Keratinocyte (primary cell): ENCODE results near the gene PLXDC2. TPM values are rescaled to one million over a fixed set of nuclear protein-coding genes. Genes with fewer than 3 reads are reported as not detected.

Experiments
- DNase-seq: peaks from one replicate; pipeline ENCODE4 v3.0.0-alpha.2; 2011; ENCODE audit warnings: low read depth, missing footprints, low spot score
- FAIRE-seq: peaks from 2 replicates; lab custom pipeline; 2011; peaks lifted over from hg19 to GRCh38; lab: Jason Lieb, UNC
- H2AFZ ChIP-seq: 2 replicates; pipeline ENCODE4 v1.6.0; 2012; ENCODE audit warnings: low read length, control low read depth, inconsistent platforms; ENCODE audit not compliant: control insufficient read depth
- H3K27ac ChIP-seq: 2 replicates; pipeline ENCODE4 v1.5.1; 2011; ENCODE audit warnings: low read length; ENCODE audit not compliant: control insufficient read depth, insufficient read depth
- H3K27me3 ChIP-seq: 3 replicates; pipeline ENCODE4 v1.6.0; 2011; ENCODE audit warnings: low read length; ENCODE audit not compliant: control insufficient read depth, insufficient read depth; ENCODE audit errors: extremely low read depth
- H3K36me3 ChIP-seq, 2 experiments: 2 replicates in 1 of 2; 3 replicates in 1 of 2; pipeline ENCODE4 v1.5.1; 2011; ENCODE audit warnings: low read length in 2 of 2, mild to moderate bottlenecking in 1 of 2; ENCODE audit not compliant: control insufficient read depth in 2 of 2, insufficient read depth in 2 of 2; ENCODE audit errors: extremely low read depth in 1 of 2
- H3K4me1 ChIP-seq: 3 replicates; pipeline ENCODE4 v1.5.1; 2011; ENCODE audit warnings: low read length; ENCODE audit not compliant: control insufficient read depth, insufficient read depth; ENCODE audit errors: extremely low read depth
- H3K4me2 ChIP-seq: 3 replicates; pipeline ENCODE4 v1.6.0; 2011; ENCODE audit warnings: low read depth, low read length; ENCODE audit not compliant: control insufficient read depth, insufficient read depth; ENCODE audit errors: extremely low read depth
- H3K4me3 ChIP-seq, 3 experiments: fragments of 200-600 bp in 1 of 3; sonication (generic) in 1 of 3; 2 replicates in 2 of 3; 3 replicates in 1 of 3; pipeline ENCODE4 v1.5.1; 2011 to 2016; ENCODE audit warnings: low read length in 3 of 3, mild to moderate bottlenecking in 3 of 3, control low read depth in 2 of 3, inconsistent platforms in 1 of 3, low read depth in 1 of 3, mixed read lengths in 1 of 3, mixed run types in 1 of 3, moderate library complexity in 1 of 3; ENCODE audit not compliant: control insufficient read depth in 2 of 3, insufficient read depth in 2 of 3; ENCODE audit errors: extremely low read depth in 1 of 3
- H3K79me2 ChIP-seq: 2 replicates; pipeline ENCODE4 v1.6.0; 2012; ENCODE audit warnings: low read length; ENCODE audit not compliant: control insufficient read depth, insufficient read depth
- H3K9ac ChIP-seq: 3 replicates; pipeline ENCODE4 v1.6.0; 2011; ENCODE audit warnings: low read length; ENCODE audit not compliant: control insufficient read depth, insufficient read depth; ENCODE audit errors: extremely low read depth
- H3K9me1 ChIP-seq: 3 replicates; pipeline ENCODE4 v1.6.0; 2011; ENCODE audit warnings: low read length; ENCODE audit not compliant: control insufficient read depth, insufficient read depth; ENCODE audit errors: extremely low read depth
- H3K9me3 ChIP-seq: 2 replicates; pipeline ENCODE4 v1.5.1; 2012; ENCODE audit warnings: low read depth, low read length; ENCODE audit not compliant: control insufficient read depth
- H4K20me1 ChIP-seq: 3 replicates; pipeline ENCODE4 v1.6.0; 2011; ENCODE audit warnings: low read length; ENCODE audit not compliant: control insufficient read depth, insufficient read depth; ENCODE audit errors: extremely low read depth
- EZH2 ChIP-seq: IDR thresholded peaks from one replicate; pipeline ENCODE4 v1.6.1; 2012; ENCODE audit warnings: inconsistent platforms, mild to moderate bottlenecking, low read length, moderate library complexity
- dilution Hi-C: fragments of 300-500 bp; cut with MboI; formaldehyde crosslinking; loops from one replicate; pipeline ENCODE4 v1.7.0; 2020; ENCODE audit warnings: low sequenced_read_pairs; ENCODE audit not compliant: extremely low pct_ligation_motif_present
- polyA plus RNA-seq, 5 experiments: library from polyadenylated mRNA; depleted of rRNA in 3 of 5; stranded (reverse) in 3 of 5; stranded (forward) in 1 of 5; unstranded in 1 of 5; fragments of >200 nt; gene quantifications; 1 replicate in 1 of 5; 2 replicates in 3 of 5; 3 replicates in 1 of 5; pipeline versions ENCODE4 v1.2.1 to v1.2.3, GENCODE V29; 2011 to 2012; ENCODE audit warnings: missing spikeins in 2 of 5, low read depth in 1 of 5, low replicate concordance in 1 of 5
- TF ChIP-seq, protein P1 (sequence below), 3 experiments: IDR thresholded peaks in 1 of 3; conservative IDR thresholded peaks in 1 of 3; optimal IDR thresholded peaks in 1 of 3; 2 replicates in 2 of 3; 3 replicates in 1 of 3; pipeline versions ENCODE3 to v1.5.1; 2011; ENCODE audit warnings: low read length in 3 of 3, mild to moderate bottlenecking in 3 of 3, moderate library complexity in 2 of 3, control low read depth in 1 of 3, inconsistent platforms in 1 of 3; ENCODE audit not compliant: insufficient read depth in 2 of 3; ENCODE audit errors: extremely low read depth in 1 of 3

Gene PLXDC2
- polyA plus RNA-seq, 1 donor (not counting 4 experiments of a cell fraction or from before 2014, with no cell fraction given): 12.9 TPM

GRCh38 chr10:20272608-20273007 is 456.4 kb downstream of the PLXDC2 start:
- peaks cover 10% of the 10 kb centered on the region for H3K4me1 ChIP-seq
- H3K79me2 ChIP-seq: no peaks in the 10 kb centered on the region
- H3K36me3 ChIP-seq: no peaks in the 10 kb centered on the region
- H3K27me3 ChIP-seq: no peaks in the 10 kb centered on the region
- no peak for FAIRE-seq
- no peak overlapping the region for H3K4me2 ChIP-seq
- no peak overlapping the region for H2AFZ ChIP-seq
- no peak for DNase-seq
- no peaks in the 10 kb centered on the region for H3K9me3 ChIP-seq
- TF ChIP-seq, protein P1, sequence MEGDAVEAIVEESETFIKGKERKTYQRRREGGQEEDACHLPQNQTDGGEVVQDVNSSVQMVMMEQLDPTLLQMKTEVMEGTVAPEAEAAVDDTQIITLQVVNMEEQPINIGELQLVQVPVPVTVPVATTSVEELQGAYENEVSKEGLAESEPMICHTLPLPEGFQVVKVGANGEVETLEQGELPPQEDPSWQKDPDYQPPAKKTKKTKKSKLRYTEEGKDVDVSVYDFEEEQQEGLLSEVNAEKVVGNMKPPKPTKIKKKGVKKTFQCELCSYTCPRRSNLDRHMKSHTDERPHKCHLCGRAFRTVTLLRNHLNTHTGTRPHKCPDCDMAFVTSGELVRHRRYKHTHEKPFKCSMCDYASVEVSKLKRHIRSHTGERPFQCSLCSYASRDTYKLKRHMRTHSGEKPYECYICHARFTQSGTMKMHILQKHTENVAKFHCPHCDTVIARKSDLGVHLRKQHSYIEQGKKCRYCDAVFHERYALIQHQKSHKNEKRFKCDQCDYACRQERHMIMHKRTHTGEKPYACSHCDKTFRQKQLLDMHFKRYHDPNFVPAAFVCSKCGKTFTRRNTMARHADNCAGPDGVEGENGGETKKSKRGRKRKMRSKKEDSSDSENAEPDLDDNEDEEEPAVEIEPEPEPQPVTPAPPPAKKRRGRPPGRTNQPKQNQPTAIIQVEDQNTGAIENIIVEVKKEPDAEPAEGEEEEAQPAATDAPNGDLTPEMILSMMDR (optimal IDR thresholded peaks at IDR 0.05 in 1 of 3, IDR thresholded peaks at IDR 0.05 in 1 of 3, conservative IDR thresholded peaks at IDR 0.05 in 1 of 3; ENCODE audit: extremely low read depth in 1 of 3, insufficient read depth in 2 of 3, low read length in 3 of 3): no peak
- TF ChIP-seq EZH2: no peak
- H3K9me1 ChIP-seq: no peaks in the 10 kb centered on the region
- H3K4me3 ChIP-seq: no peak overlapping the region
- H3K9ac ChIP-seq: no peak overlapping the region
- H3K27ac ChIP-seq: no peak overlapping the region
- H4K20me1 ChIP-seq: no peaks in the 10 kb centered on the region
- dilution Hi-C loops: no loop called here

- Histone ChIP-seq H3K79me2 (no peaks in the 10 kb centered on the region), H3K9me3 (no peaks in the 10 kb centered on the region), H4K20me1 (no peaks in the 10 kb centered on the region), H3K4me1 (peaks cover 10% of the 10 kb centered on the region), H2AFZ (no peak overlapping the region), H3K4me2 (no peak overlapping the region), H3K36me3 (no peaks in the 10 kb centered on the region), H3K4me3 (no peak overlapping the region), H3K9me1 (no peaks in the 10 kb centered on the region), H3K9ac (no peak overlapping the region), H3K27ac (no peak overlapping the region), H3K27me3 (no peaks in the 10 kb centered on the region)
- FAIRE-seq (no peak), DNase-seq (no peak)
- TF ChIP-seq, protein P1 (optimal IDR thresholded peaks at IDR 0.05 in 1 of 3, IDR thresholded peaks at IDR 0.05 in 1 of 3, conservative IDR thresholded peaks at IDR 0.05 in 1 of 3; ENCODE audit: extremely low read depth in 1 of 3, insufficient read depth in 2 of 3, low read length in 3 of 3): no peak
- no peak for TF ChIP-seq EZH2
- dilution Hi-C loops: no loop called here
Measured at GRCh38 chr10:20274571-20274970, 458.3 kb downstream of the PLXDC2 start.
